Measurements from ENCODE around the gene SRRT.

Gene SRRT

DNA sequence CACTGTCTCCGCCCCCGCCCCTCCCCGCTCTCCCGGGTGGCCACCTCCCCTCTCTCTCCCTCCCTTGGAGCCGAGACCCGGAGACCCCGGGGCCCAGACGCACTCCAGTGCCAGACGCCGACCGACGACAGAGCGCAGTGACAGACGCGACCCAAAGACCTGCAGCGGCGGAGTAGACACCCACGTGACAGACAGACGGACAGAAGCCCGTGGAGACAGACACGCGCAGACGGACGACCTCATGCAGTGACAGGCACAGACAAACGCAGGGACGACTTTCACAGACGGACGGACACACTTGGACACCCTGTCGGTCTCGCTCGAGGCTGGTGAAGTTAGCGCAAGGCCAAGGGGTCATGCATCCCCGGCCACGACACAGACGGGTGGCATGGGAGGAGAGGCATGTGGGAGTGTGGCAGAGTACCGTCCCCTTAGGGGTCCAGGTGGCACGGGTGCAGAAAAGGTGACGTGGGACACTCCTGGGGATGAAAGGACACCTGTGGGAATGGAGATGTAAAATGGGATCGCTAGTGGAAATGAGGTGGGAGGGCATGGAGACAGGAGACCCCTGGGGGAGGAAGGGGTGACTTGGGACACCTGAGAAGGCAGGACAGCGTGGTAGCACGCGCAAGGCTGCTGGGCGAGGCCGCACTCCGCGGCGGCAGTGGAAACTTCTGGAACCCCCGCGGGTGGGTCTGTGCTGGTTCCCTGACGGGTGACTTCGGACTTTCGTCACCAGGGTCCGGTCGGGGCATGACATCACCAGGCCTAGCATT is 21.2 kb downstream of the SRRT start:
- no peak for DNase-seq (ENCODE audit: low read depth)
- H3K4me3 ChIP-seq (replicated peaks; ENCODE audit: low read depth, low read length), result no peak overlapping the region

DNA sequence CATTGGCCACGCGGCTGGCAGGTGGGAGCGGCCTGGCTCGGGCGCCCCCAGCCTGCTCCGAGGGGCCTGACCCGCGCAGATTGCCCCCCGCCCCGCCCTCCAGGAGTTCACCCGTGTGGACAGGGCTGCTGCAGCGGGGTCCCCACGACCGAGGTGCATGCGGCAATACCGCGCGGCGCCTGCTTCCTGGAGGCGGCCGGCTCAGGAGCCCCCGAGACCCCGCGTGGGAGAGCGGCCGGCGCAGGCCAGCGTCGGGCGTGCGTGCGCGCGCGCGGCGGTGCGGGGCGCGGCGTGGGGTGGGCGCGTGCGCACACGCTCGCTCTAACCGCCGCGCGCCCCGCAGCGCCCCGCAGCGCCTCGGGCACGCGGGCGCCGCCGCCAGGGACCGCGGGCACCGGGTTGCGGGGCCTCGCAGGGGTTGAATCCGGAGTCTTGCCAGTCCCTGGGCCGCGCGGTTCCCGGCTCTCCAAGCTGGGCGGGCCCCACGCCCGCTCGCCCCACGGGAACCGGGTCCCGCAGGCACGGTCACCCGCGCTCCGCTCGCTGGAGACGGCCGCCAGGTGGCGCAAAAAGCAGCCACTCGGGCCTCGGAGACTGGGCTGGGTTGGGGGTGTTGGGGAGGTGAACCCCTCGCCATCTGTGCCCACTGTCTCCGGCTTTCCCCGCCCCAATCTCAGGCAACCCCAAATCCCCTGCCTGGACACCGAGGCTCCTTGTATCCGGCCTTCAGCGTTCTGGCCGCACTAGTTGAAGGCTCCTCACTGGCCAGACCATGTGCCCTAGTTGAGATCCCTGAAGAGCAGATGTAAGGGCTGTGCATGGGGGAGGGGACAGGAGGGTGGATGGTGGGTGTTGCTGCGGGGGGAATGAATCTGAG is 22.1 kb downstream of the SRRT start:
- TF ChIP-seq, protein P1, sequence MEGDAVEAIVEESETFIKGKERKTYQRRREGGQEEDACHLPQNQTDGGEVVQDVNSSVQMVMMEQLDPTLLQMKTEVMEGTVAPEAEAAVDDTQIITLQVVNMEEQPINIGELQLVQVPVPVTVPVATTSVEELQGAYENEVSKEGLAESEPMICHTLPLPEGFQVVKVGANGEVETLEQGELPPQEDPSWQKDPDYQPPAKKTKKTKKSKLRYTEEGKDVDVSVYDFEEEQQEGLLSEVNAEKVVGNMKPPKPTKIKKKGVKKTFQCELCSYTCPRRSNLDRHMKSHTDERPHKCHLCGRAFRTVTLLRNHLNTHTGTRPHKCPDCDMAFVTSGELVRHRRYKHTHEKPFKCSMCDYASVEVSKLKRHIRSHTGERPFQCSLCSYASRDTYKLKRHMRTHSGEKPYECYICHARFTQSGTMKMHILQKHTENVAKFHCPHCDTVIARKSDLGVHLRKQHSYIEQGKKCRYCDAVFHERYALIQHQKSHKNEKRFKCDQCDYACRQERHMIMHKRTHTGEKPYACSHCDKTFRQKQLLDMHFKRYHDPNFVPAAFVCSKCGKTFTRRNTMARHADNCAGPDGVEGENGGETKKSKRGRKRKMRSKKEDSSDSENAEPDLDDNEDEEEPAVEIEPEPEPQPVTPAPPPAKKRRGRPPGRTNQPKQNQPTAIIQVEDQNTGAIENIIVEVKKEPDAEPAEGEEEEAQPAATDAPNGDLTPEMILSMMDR (IDR thresholded peaks at IDR 0.05; ENCODE audit: low read length, missing control alignments), result peak; percentile 56
- DNase-seq (ENCODE audit: low read depth), result no peak
- H3K4me3 ChIP-seq (replicated peaks; ENCODE audit: low read depth, low read length), result no peak overlapping the region

More for the DNA sequence above, 21.2 kb downstream of the SRRT start:
- TF ChIP-seq, protein P1 (IDR thresholded peaks at IDR 0.05; ENCODE audit: low read length, missing control alignments), result no peak

DNA sequence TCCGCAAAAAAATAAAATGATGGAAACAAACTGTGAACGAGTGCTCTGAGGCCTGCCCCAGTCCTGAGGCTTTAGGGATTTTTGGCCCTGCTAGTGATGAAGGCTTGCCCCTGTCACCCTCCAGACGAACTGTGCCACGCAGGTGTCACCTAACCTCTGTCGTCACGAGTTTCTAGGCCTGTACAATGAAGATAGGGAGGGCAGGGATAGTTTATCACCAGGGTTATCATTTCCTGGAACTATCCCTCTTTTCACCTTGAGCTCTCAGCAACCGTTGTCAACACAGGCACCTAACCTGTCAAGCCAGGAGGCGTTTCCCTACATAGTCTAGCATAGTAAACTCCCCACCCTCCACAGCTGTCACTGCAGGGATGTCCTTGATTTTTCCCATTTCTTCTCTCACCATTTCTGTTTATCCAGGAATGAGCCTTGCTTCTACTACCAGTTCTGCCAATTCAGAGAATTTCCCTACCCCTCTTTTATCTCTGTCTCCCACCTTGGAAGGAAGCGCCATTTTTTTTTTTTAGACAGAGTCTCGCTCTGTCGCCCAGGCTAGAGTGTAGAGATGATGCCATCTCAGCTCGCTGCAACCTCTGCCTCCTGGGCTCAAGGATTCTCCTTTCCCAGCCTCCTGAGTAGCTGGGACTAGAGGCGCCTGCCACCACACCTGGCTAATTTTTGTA is 23.0 kb downstream of the SRRT start:
- no peak overlapping the region for H3K4me3 ChIP-seq (replicated peaks; ENCODE audit: low read depth, low read length)
- no peak for DNase-seq (ENCODE audit: low read depth)
- TF ChIP-seq, protein P1 (IDR thresholded peaks at IDR 0.05; ENCODE audit: low read length, missing control alignments), result no peak

DNA sequence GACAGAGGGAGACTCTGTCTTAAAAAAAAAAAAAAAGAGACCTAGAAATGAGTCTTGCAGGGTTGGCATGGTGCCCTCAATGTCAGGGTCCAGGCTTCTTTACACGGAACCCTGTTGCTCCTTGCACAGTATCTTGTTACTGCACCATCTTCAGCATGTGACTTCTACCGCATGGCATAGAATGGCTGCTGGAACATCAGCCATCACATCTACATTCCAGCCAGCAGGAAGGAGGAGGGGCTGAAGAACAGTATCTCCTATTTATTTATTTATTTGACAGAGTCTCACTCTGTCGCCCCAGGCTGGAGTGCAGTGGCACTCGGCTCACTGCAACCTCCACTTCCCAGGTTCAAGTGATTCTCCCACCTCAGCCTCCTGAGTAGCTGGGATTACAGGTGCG is 24.5 kb downstream of the SRRT start:
- H3K4me3 ChIP-seq (replicated peaks; ENCODE audit: low read depth, low read length), result no peak overlapping the region
- no peak for DNase-seq (ENCODE audit: low read depth)
- TF ChIP-seq, protein P1 (IDR thresholded peaks at IDR 0.05; ENCODE audit: low read length, missing control alignments), result no peak

DNA sequence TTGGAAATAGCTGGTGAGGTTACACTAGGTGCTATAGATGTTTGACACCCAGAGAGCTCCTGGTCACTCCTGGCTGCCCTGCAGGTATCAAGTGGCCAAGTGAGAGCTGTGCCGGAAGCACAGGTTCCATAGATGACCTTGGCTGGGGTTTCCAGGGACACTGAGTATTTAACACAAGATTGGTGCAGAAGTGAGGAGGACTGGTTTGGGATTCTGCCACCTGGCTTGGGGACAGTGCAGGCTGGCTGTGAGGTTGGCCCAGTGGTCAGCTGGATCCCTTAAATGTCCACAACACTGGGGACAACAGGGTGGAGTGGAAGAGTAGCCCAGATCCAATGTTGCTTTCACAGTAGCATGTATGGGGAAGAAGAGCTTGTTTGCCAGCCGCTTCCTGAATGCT is 26.1 kb downstream of the SRRT start:
- no peak for DNase-seq (ENCODE audit: low read depth)
- TF ChIP-seq, protein P1 (IDR thresholded peaks at IDR 0.05; ENCODE audit: low read length, missing control alignments), result no peak
- no peak overlapping the region for H3K4me3 ChIP-seq (replicated peaks; ENCODE audit: low read depth, low read length)

DNA sequence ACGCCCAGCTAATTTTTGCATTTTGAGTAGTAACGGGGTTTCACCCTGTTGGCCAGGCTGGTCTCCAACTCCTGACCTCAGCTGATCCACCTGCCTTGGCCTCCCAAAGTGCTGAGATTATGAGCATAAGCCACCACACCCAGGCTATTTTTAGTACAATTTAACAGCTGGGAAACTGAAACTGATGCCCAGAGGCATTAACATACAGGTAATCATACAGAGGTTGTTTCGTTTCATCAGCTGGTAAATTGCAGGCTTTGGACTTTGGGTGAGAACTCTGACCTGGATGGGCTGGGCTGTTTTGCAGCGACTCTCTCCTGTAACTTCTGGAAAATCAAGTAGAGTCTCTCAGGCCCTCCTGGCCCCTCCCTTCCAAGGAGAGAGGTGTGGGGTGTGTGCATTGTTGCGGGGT is 27.0 kb downstream of the SRRT start:
- DNase-seq (ENCODE audit: low read depth), result no peak
- no peak overlapping the region for H3K4me3 ChIP-seq (replicated peaks; ENCODE audit: low read depth, low read length)
- TF ChIP-seq, protein P1 (IDR thresholded peaks at IDR 0.05; ENCODE audit: low read length, missing control alignments), result no peak

Data from fibroblast of pulmonary artery (primary cell).